ENCODE results near the gene CTDSPL.

- TF ChIP-seq CEBPZ (IDR thresholded peaks at IDR 0.05; ENCODE audit: low read depth, low read length) (no peak), BCL3 (IDR thresholded peaks at IDR 0.05; ENCODE audit: borderline replicate concordance, insufficient read depth, low read depth, low read length, poor library complexity, severe bottlenecking) (no peak), NBN (IDR thresholded peaks at IDR 0.05) (no peak), NFIC (IDR thresholded peaks at IDR 0.05; ENCODE audit: low read depth, low read length) (no peak), POLR2AphosphoS5 (IDR thresholded peaks at IDR 0.05; ENCODE audit: low read length) (no peak), POLR2A (IDR thresholded peaks at IDR 0.05; ENCODE audit: low read depth, low read length) (no peak), CHD4 (IDR thresholded peaks at IDR 0.05) (no peak), RUNX3 (IDR thresholded peaks at IDR 0.05; ENCODE audit: low read length) (no peak)
- TF ChIP-seq, protein P1, sequence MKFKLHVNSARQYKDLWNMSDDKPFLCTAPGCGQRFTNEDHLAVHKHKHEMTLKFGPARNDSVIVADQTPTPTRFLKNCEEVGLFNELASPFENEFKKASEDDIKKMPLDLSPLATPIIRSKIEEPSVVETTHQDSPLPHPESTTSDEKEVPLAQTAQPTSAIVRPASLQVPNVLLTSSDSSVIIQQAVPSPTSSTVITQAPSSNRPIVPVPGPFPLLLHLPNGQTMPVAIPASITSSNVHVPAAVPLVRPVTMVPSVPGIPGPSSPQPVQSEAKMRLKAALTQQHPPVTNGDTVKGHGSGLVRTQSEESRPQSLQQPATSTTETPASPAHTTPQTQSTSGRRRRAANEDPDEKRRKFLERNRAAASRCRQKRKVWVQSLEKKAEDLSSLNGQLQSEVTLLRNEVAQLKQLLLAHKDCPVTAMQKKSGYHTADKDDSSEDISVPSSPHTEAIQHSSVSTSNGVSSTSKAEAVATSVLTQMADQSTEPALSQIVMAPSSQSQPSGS (IDR thresholded peaks at IDR 0.05; ENCODE audit: low read length): no peak
These were observed 25.1 kb upstream of the CTDSPL start for GRCh38 chr3:37836589-37836988.

Measured in GM12878 (cell line).